ENCODE measurements around the gene CALHM3.
A peak's percentile ranks its signal among the peaks of the same experiment; 100 is the strongest.

CALHM3 gene

DNA sequence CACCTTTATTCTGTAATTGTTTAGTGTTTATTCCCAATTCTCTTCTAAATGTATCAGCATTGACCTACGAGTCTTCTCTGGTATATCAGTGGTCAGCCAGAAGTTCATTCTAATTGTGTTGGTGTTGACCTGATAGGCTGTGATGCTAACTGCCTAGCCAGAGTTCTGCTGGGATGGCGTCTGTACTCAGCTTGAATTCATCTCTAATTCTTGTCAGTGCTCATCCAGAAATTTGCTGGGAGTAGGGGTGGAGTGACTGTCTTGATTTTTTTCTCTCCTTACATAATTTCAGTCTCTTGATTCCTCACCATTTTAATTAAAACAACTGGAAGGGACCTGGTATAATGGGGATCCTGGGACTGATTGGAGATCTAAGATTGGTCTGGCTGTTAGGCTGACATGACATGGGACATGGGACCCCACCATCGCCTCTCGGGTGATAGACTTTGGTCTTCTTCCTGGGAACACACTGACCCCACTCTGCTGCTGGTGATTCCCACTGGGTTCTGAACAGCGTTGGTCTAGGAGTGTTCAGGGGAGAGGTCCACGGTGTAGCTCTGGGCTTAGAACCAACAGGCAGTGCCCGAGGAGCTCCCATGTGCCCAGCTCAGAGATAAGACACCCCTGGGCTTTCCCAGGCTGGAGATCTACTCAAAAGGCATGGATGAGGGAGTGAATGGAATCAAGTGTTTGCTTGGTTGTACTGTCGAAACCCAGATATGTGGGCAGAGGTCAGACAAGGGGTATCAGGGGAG, 18.3 kb upstream of the CALHM3 start:
- DNase-seq, result no peak
- Mint-ChIP-seq H3K4me3 (no peak overlapping the region), H3K4me1 (peaks cover 39% of the 10 kb centered on the region), H3K36me3 (ENCODE audit: low read depth) (no peaks in the 10 kb centered on the region), H3K27ac (no peak overlapping the region), H3K9me3 (peaks cover 13% of the 10 kb centered on the region), H3K27me3 (ENCODE audit: low read depth, poor library complexity) (peaks cover 83% of the 10 kb centered on the region)
- TF ChIP-seq, protein P1, sequence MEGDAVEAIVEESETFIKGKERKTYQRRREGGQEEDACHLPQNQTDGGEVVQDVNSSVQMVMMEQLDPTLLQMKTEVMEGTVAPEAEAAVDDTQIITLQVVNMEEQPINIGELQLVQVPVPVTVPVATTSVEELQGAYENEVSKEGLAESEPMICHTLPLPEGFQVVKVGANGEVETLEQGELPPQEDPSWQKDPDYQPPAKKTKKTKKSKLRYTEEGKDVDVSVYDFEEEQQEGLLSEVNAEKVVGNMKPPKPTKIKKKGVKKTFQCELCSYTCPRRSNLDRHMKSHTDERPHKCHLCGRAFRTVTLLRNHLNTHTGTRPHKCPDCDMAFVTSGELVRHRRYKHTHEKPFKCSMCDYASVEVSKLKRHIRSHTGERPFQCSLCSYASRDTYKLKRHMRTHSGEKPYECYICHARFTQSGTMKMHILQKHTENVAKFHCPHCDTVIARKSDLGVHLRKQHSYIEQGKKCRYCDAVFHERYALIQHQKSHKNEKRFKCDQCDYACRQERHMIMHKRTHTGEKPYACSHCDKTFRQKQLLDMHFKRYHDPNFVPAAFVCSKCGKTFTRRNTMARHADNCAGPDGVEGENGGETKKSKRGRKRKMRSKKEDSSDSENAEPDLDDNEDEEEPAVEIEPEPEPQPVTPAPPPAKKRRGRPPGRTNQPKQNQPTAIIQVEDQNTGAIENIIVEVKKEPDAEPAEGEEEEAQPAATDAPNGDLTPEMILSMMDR (IDR thresholded peaks at IDR 0.05), result no peak

DNA sequence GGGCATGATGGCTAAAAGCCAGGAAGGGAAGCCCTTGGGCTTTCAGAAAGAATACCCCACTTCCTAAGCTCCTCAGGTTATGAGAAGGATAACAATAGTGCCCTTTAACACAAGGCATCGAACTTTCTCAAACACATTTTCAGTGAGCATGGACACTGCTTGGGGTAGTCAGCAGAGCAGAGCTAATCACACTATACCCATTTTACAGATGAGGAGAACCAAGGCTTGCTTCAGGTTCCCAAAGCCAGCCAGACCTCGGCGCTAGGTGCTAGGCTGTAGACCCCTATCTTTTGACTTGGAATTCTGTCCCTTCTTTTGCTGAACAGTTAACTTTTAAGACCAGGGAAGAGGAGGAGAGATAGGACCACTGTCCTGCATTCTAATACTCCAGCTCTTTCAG, 16.3 kb upstream of the CALHM3 start:
- Mint-ChIP-seq H3K4me3 (peak overlapping the region; percentile 80), H3K36me3 (ENCODE audit: low read depth) (no peaks in the 10 kb centered on the region)

DNA sequence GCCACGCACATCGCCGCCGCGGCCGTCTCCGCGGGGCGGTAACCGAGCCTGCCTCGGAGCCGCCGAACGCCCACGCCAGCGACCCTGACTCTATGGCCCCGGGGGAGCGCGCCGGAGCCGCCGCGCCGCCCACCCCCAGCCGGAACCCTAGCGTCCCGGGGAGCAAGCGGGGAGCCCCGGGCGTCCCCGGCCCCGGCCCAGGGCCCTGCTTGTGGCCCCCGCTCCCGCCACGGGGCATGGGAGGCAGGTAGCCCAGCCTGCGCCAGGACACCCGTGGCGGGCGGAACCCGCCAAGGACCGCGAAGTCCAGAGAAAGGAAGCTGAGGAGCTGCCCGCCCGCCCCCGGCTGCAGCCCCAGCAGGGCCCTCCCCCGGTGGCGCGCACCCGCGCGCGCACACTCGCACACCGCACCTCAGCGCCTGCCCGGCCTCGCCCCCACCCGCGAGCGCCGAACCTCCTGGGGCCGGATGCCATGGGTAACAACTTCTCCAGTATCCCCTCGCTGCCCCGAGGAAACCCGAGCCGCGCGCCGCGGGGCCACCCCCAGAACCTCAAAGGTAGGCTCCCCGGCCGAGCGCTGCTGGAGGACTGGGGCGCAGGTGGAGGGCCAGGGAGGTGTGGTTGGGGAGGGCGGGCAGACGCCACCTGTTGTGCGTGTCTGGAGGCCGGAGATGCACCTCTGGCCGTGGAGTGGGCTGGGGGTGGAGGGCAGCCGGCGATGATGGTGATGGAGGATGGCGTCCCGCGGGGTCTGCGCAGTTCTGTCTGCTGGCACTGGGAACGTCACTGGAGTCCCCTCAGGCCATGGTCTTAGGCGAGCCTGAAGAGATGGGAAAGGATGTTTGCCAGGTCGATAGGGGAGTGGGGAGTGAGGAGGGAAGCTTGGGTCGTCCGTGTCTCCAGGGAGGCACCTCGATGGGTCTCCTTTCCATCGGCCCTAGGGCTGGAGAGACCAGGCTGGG, 15.2 kb upstream of the CALHM3 start:
- H3K36me3 Mint-ChIP-seq (ENCODE audit: low read depth), result no peaks in the 10 kb centered on the region
- peaks cover 46% of the 10 kb centered on the region for H3K4me1 Mint-ChIP-seq
- TF ChIP-seq, protein P1 (IDR thresholded peaks at IDR 0.05), result no peak
- no peak overlapping the region for H3K27ac Mint-ChIP-seq
- DNase-seq, result peak; percentile 65
- H3K9me3 Mint-ChIP-seq, result peaks cover 13% of the 10 kb centered on the region
- peaks cover 73% of the 10 kb centered on the region for H3K27me3 Mint-ChIP-seq (ENCODE audit: low read depth, poor library complexity)
- peak overlapping the region; percentile 80 for H3K4me3 Mint-ChIP-seq

More for the DNA sequence above, 16.3 kb upstream of the CALHM3 start:
- TF ChIP-seq, protein P1 (IDR thresholded peaks at IDR 0.05), result no peak
- peaks cover 13% of the 10 kb centered on the region for H3K9me3 Mint-ChIP-seq
- peaks cover 80% of the 10 kb centered on the region for H3K27me3 Mint-ChIP-seq (ENCODE audit: low read depth, poor library complexity)
- peaks cover 44% of the 10 kb centered on the region for H3K4me1 Mint-ChIP-seq
- no peak overlapping the region for H3K27ac Mint-ChIP-seq
- no peak for DNase-seq

GRCh38 chr10:103493362-103493915, 14.4 kb upstream of the CALHM3 start, which contains the start of gene NEURL1:
TSS of gene NEURL1 (plus strand) at chr10:103493705. CDS start at chr10:103494388, 683 bp downstream.
- H3K27me3 Mint-ChIP-seq (ENCODE audit: low read depth, poor library complexity), result peaks cover 70% of the 10 kb centered on the region
- no peaks in the 10 kb centered on the region for H3K36me3 Mint-ChIP-seq (ENCODE audit: low read depth)
- H3K4me3 Mint-ChIP-seq, result peak within 1 kb of the TSS; percentile 80
- H3K27ac Mint-ChIP-seq, result no peak within 1 kb of the TSS
- peak; percentile 68 for DNase-seq
- H3K9me3 Mint-ChIP-seq, result peaks cover 10% of the 10 kb centered on the region
- peaks cover 46% of the 10 kb centered on the region for H3K4me1 Mint-ChIP-seq
- TF ChIP-seq, protein P1 (IDR thresholded peaks at IDR 0.05), result no peak

GRCh38 chr10:103492655-103493261, 13.7 kb upstream of the CALHM3 start:
- peak overlapping the region; percentile 80 for H3K4me3 Mint-ChIP-seq
- TF ChIP-seq, protein P1 (IDR thresholded peaks at IDR 0.05), result no peak
- H3K27me3 Mint-ChIP-seq (ENCODE audit: low read depth, poor library complexity), result peaks cover 63% of the 10 kb centered on the region
- H3K36me3 Mint-ChIP-seq (ENCODE audit: low read depth), result no peaks in the 10 kb centered on the region
- peaks cover 46% of the 10 kb centered on the region for H3K4me1 Mint-ChIP-seq
- DNase-seq, result no peak
- H3K27ac Mint-ChIP-seq, result no peak overlapping the region
- H3K9me3 Mint-ChIP-seq, result peaks cover 7% of the 10 kb centered on the region
